GM12865 (cell line): ENCODE measurements around the gene DCPS.
A peak's percentile ranks its signal among the peaks of the same experiment; 100 is the strongest.

Source experiments
- DNase-seq: peaks from one replicate; pipeline ENCODE4 v3.0.0; 2010; ENCODE audit warnings: low read depth
- H3K4me3 ChIP-seq: 2 replicates; pipeline ENCODE4 v1.5.1; 2011; ENCODE audit warnings: mild to moderate bottlenecking, low read depth, low read length, control low read depth
- TF ChIP-seq, protein P1 (sequence below): IDR thresholded peaks from 2 replicates; pipeline ENCODE4 v1.5.1; 2011; ENCODE audit warnings: low read length, control low read depth, low read depth, inconsistent platforms; ENCODE audit not compliant: insufficient read depth; ENCODE audit errors: missing control alignments

DCPS gene

DNA sequence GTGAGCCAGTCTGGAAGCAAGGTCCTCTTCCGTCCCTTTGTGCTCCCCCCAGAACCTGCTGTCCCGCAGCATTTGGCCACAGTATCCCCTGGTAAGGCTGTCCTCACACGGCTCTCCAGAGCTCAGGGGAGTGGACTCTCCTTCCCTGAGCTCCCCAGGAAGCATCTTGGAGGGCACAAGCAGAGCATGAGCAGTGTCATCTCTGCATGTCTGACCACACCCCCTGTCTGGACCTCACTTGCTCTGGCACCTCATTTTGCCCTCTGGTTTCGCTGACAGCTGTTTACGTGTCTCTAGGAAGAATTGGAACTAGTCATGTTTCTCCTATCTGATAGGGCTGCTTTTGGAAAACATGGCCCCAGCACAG is 15.5 kb downstream of the DCPS start:
- DNase-seq = no peak
- TF ChIP-seq, protein P1, sequence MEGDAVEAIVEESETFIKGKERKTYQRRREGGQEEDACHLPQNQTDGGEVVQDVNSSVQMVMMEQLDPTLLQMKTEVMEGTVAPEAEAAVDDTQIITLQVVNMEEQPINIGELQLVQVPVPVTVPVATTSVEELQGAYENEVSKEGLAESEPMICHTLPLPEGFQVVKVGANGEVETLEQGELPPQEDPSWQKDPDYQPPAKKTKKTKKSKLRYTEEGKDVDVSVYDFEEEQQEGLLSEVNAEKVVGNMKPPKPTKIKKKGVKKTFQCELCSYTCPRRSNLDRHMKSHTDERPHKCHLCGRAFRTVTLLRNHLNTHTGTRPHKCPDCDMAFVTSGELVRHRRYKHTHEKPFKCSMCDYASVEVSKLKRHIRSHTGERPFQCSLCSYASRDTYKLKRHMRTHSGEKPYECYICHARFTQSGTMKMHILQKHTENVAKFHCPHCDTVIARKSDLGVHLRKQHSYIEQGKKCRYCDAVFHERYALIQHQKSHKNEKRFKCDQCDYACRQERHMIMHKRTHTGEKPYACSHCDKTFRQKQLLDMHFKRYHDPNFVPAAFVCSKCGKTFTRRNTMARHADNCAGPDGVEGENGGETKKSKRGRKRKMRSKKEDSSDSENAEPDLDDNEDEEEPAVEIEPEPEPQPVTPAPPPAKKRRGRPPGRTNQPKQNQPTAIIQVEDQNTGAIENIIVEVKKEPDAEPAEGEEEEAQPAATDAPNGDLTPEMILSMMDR = no peak
- no peak overlapping the region for H3K4me3 ChIP-seq

DNA sequence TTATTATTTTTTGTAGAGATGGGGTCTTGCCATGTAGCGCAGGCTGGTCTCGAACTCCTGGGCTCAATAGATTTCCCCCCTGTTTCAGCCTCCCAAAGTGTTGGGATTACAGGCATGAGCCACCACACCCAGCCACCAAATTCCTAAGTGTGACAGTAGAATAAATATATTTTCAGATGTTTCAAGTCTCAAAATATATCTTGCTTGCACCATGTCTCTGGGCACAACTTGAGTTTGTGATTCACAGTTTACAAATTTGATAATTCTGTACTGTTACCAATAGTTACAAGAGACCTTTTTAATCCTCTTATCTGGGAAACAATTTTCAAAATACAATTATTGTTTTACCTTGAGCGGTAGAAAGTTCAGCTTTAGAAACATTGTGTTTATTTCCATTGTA is 19.1 kb downstream of the DCPS start:
- TF ChIP-seq, protein P1 = no peak
- no peak overlapping the region for H3K4me3 ChIP-seq
- DNase-seq = no peak

DNA sequence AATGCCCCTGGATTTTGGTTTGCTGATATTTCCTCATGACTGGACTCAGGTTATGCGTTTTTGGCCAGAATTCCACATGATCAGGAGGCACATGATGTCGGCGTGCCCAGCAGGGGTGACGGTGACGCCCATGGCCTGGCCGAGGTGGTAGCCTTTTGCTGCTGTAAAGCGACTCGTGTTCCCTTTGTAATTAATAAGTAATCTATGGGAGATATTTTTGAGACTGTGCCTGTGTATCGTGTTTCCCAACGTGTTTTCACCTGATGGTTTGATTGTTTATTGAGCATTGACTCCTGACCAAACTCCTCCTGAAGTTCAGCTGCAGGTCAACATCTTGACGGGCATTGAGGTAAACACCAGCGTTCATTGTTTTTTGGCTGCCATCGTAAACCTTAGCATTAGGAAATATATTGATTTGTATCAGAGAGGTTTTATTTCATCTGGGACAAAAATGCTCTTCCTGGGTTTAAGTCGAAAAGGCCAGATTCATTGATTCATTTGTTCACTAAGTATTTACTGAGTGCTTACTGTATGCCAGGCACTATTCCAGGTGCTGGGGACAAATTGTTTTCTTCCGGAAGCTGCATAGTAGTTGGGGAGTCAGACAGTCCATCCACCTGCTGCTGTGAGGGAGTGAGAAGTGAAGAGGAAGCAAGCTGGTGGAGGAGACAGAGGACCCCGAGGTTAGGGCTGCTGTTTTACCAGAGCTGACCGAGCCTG is 23.6 kb downstream of the DCPS start:
- no peak overlapping the region for H3K4me3 ChIP-seq
- DNase-seq = no peak
- TF ChIP-seq, protein P1 = no peak

DNA sequence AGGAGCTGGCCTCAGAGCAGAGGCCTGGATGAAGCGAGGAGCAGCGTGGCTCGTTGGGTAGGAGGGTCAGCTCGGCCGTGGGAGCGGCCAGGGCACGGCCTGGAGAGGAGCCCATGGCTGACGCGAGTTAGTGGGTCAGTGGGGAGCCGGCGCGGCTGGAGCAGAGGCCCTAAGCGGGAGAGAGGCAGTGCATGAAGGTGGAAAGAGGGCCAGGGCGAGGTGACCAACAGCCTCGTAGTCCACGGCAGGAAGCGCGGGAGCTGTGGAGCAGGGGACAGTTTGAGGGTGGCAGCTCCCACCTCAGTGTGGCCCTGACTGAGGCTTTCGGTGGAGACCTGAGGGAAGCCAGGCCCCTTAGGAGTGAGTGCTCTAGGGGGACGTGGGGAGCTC is 24.1 kb downstream of the DCPS start:
- H3K4me3 ChIP-seq = no peak overlapping the region
- TF ChIP-seq, protein P1 = no peak
- no peak for DNase-seq

DNA sequence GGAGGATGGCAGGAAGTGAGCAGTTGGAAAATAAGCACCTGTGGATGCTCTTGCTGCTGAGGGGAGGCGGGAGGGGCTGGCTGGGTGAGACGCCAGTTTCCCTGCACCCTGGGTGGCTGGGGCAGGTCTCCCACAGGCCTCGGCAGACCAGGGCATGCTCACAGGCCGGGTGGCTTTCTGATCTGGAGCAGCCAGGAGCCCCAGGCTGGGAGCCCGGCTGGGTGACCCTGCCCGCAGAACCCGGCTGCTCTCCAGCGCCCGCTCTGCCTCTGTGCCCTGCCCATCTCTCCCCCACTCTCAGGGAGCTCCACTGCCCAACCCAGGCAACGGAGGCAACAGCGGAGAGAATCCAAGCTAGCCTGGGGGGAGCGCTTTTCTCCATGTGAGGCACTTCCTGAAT is 24.6 kb downstream of the DCPS start:
- DNase-seq = no peak
- TF ChIP-seq, protein P1 = no peak
- H3K4me3 ChIP-seq = no peak overlapping the region

- no peak for DNase-seq
- H3K4me3 ChIP-seq = no peak overlapping the region
- TF ChIP-seq, protein P1 = no peak
These were observed 25.2 kb downstream of the DCPS start for GRCh38 chr11:126328938-126329643.

- DNase-seq = peak; percentile 24
- TF ChIP-seq, protein P1 = no peak
- no peak overlapping the region for H3K4me3 ChIP-seq
These were observed 25.9 kb downstream of the DCPS start for GRCh38 chr11:126329644-126330211.
